Body of pancreas (tissue), 4 donors: Measurements from ENCODE around the gene DAAM1.

Experiments
- POLR2A ChIP-seq, 3 donors: fragments of 450-650 bp; IDR thresholded peaks; one replicate each; pipeline ENCODE4 v1.6.1; 2016; ENCODE audit warnings: antibody characterized with exemption in 3 of 3, mild to moderate bottlenecking in 2 of 3
- TF ChIP-seq, protein P1 (sequence below), 7 experiments: fragments of 450-650 bp in 4 of 7; fragments of 200-600 bp in 3 of 7; sonication (generic) in 3 of 7; IDR thresholded peaks; one replicate each; pipeline ENCODE4 v1.5.1; 2016 to 2019; ENCODE audit warnings: antibody characterized with exemption in 7 of 7

- TF ChIP-seq, protein P1, sequence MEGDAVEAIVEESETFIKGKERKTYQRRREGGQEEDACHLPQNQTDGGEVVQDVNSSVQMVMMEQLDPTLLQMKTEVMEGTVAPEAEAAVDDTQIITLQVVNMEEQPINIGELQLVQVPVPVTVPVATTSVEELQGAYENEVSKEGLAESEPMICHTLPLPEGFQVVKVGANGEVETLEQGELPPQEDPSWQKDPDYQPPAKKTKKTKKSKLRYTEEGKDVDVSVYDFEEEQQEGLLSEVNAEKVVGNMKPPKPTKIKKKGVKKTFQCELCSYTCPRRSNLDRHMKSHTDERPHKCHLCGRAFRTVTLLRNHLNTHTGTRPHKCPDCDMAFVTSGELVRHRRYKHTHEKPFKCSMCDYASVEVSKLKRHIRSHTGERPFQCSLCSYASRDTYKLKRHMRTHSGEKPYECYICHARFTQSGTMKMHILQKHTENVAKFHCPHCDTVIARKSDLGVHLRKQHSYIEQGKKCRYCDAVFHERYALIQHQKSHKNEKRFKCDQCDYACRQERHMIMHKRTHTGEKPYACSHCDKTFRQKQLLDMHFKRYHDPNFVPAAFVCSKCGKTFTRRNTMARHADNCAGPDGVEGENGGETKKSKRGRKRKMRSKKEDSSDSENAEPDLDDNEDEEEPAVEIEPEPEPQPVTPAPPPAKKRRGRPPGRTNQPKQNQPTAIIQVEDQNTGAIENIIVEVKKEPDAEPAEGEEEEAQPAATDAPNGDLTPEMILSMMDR (IDR thresholded peaks at IDR 0.05) = no peak
- TF ChIP-seq POLR2A (IDR thresholded peaks at IDR 0.05) = no peak
Measured at GRCh38 chr14:59195912-59196311, 7.4 kb downstream of the DAAM1 start.
